A673 (cell line): ENCODE results near the gene PKD2.

Experiments used
- EZH2 ChIP-seq: fragments of 200-600 bp; sonication (generic); IDR thresholded peaks from 2 replicates; pipeline ENCODE4 v1.6.1; 2017; ENCODE audit warnings: borderline replicate concordance, low read depth, mild to moderate bottlenecking, mixed read lengths, antibody characterized with exemption, low read length; ENCODE audit not compliant: poor library complexity, severe bottlenecking
- TF ChIP-seq, protein P1 (sequence below): fragments of 300-800, 200-600 bp; sonication (generic); conservative IDR thresholded peaks from 2 replicates; pipeline ENCODE4 v1.5.1; 2017; ENCODE audit warnings: low read depth, mild to moderate bottlenecking, antibody characterized with exemption, low read length, moderate library complexity, mixed read lengths

DNA sequence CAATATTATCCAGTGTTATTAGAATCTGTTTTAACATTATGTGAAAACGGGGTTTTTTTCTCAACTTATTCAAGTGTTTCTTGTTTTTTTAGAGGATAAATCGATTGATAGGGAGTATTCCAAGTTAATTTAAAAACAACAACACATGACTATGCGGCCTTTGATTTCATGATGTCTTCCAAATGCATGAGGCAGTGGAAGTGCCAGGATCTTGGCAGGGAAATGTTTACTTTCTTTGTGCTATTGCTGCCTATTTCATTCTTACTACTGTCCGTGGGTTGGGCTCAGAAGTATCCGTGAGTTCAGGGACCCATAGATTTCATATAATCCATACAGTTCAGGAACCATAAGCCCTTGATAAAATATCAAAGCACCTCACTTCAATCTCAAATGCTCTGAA lies 86.4 kb downstream of the PKD2 start:
- TF ChIP-seq, protein P1, sequence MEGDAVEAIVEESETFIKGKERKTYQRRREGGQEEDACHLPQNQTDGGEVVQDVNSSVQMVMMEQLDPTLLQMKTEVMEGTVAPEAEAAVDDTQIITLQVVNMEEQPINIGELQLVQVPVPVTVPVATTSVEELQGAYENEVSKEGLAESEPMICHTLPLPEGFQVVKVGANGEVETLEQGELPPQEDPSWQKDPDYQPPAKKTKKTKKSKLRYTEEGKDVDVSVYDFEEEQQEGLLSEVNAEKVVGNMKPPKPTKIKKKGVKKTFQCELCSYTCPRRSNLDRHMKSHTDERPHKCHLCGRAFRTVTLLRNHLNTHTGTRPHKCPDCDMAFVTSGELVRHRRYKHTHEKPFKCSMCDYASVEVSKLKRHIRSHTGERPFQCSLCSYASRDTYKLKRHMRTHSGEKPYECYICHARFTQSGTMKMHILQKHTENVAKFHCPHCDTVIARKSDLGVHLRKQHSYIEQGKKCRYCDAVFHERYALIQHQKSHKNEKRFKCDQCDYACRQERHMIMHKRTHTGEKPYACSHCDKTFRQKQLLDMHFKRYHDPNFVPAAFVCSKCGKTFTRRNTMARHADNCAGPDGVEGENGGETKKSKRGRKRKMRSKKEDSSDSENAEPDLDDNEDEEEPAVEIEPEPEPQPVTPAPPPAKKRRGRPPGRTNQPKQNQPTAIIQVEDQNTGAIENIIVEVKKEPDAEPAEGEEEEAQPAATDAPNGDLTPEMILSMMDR, result no peak
- TF ChIP-seq EZH2, result no peak
